ENCODE results near the gene MICOS13.

Gene MICOS13

GRCh38 chr19:5667751-5668271, 12.5 kb downstream of the MICOS13 start:
- DNase-seq (ENCODE audit: low spot score): no peak

GRCh38 chr19:5666921-5667610, 13.2 kb downstream of the MICOS13 start:
- no peak for DNase-seq (ENCODE audit: low spot score)

- peak; percentile 20 for DNase-seq (ENCODE audit: low spot score)
Measured at GRCh38 chr19:5665781-5666513, 14.4 kb downstream of the MICOS13 start.

- no peak for DNase-seq (ENCODE audit: low spot score)
Measured at GRCh38 chr19:5664515-5664914, 15.8 kb downstream of the MICOS13 start.

GRCh38 chr19:5663904-5664303, 16.4 kb downstream of the MICOS13 start:
- DNase-seq (ENCODE audit: low spot score): no peak

- no peak for DNase-seq (ENCODE audit: low spot score)
Measured at GRCh38 chr19:5661483-5661882, 18.8 kb downstream of the MICOS13 start.

- DNase-seq (ENCODE audit: low spot score): no peak
Measured at GRCh38 chr19:5655412-5655811, 24.9 kb downstream of the MICOS13 start.

GRCh38 chr19:5654931-5655330, 25.4 kb downstream of the MICOS13 start:
- DNase-seq (ENCODE audit: low spot score): no peak

- no peak for DNase-seq (ENCODE audit: low spot score)
Measured at GRCh38 chr19:5652261-5652660, 28.1 kb downstream of the MICOS13 start.

- no peak for DNase-seq (ENCODE audit: low spot score)
Measured at GRCh38 chr19:5651361-5651760, 29.0 kb downstream of the MICOS13 start.

GRCh38 chr19:5648464-5648863, 31.9 kb downstream of the MICOS13 start:
- DNase-seq (ENCODE audit: low spot score): no peak

- no peak for DNase-seq (ENCODE audit: low spot score)
Measured at GRCh38 chr19:5646703-5647102, 33.6 kb downstream of the MICOS13 start.

GRCh38 chr19:5645409-5645808, 34.9 kb downstream of the MICOS13 start:
- no peak for DNase-seq (ENCODE audit: low spot score)

GRCh38 chr19:5644037-5644436, 36.3 kb downstream of the MICOS13 start:
- DNase-seq (ENCODE audit: low spot score): no peak

- DNase-seq (ENCODE audit: low spot score): no peak
Measured at GRCh38 chr19:5643060-5643459, 37.3 kb downstream of the MICOS13 start.

GRCh38 chr19:5642204-5642603, 38.1 kb downstream of the MICOS13 start:
- DNase-seq (ENCODE audit: low spot score): no peak

GRCh38 chr19:5641171-5641570, 39.1 kb downstream of the MICOS13 start:
- no peak for DNase-seq (ENCODE audit: low spot score)

GRCh38 chr19:5637971-5638370, 42.3 kb downstream of the MICOS13 start:
- no peak for DNase-seq (ENCODE audit: low spot score)

- no peak for DNase-seq (ENCODE audit: low spot score)
Measured at GRCh38 chr19:5635427-5635826, 44.9 kb downstream of the MICOS13 start.

- no peak for DNase-seq (ENCODE audit: low spot score)
Measured at GRCh38 chr19:5632657-5633056, 47.7 kb downstream of the MICOS13 start.

- DNase-seq (ENCODE audit: low spot score): no peak
Measured at GRCh38 chr19:5632241-5632612, 48.1 kb downstream of the MICOS13 start.

GRCh38 chr19:5631567-5632240, 48.6 kb downstream of the MICOS13 start:
- DNase-seq (ENCODE audit: low spot score): no peak

GRCh38 chr19:5628919-5629481, 51.3 kb downstream of the MICOS13 start:
- DNase-seq (ENCODE audit: low spot score): no peak
